Measurements from ENCODE around the gene LMBR1.

The LMBR1 gene

DNA sequence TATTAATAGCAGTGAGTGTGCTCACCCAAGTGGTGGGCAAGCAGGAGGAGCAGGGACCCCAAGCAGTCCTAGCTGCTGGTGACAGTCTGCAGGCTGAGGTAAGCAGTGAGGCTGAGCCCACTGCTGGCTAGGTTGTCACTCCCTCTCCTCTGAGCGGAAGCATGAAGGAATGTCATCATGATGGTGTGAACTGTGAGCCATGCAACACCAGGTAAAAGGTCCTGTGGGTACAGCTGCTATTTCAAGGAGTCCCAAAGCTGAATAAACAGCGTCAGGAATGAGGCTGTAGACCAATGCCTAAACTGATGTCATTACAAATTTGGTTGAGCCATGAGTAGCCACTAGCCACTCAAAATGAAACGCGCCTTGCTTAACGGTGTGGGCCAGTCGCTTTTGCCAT is 126.3 kb downstream of the LMBR1 start:
- Histone ChIP-seq H3K4me3 (ENCODE audit: low read length) (no peak overlapping the region), H3K9me3 (ENCODE audit: low read length) (no peaks in the 10 kb centered on the region), H3K4me1 (ENCODE audit: insufficient read depth, low read length) (no peaks in the 10 kb centered on the region), H3K36me3 (ENCODE audit: insufficient read depth, low read length) (no peaks in the 10 kb centered on the region), H3K27me3 (ENCODE audit: insufficient read depth, low read length) (no peaks in the 10 kb centered on the region), H2AFZ (ENCODE audit: low read depth, low read length) (no peak overlapping the region)

DNA sequence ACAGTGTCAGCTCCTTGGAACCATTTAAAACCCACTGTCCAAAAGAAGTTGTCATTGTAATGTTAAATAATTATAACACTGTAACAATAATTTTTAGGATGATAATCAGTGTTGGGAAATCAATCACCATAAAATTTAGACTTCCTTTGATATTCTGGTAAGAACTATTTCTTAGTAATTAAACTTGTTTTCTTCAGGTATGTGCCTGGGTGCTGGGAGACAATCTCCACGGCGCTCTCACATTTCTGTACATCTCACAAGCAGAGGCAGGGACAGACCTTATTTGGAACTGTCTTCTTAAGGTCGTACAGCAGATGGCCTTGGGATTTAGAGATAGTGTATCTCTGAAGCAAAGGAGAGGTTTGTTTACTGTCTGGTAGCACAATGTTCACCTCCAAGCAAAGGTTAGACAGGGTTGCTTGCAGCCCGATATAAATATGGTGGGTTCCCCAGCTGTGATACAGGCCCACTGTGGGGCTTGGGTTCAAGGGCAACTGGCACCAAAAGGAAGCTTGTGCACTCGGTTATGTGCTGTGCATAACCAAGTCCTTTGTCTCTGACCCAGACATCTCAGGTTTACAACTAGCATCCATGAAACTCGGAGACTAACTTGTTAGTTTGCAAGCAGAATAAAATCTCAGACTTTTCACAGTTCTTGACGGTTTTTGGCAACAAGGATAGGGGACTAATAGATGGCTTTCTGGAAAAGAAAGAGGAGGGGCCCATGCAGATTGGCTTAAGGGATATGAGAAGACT is 126.9 kb downstream of the LMBR1 start:
- no peaks in the 10 kb centered on the region for H3K4me1 ChIP-seq (ENCODE audit: insufficient read depth, low read length)
- H3K9me3 ChIP-seq (ENCODE audit: low read length) = no peaks in the 10 kb centered on the region
- H2AFZ ChIP-seq (ENCODE audit: low read depth, low read length) = no peak overlapping the region
- no peak overlapping the region for H3K4me3 ChIP-seq (ENCODE audit: low read length)
- H3K36me3 ChIP-seq (ENCODE audit: insufficient read depth, low read length) = no peaks in the 10 kb centered on the region
- no peaks in the 10 kb centered on the region for H3K27me3 ChIP-seq (ENCODE audit: insufficient read depth, low read length)

GRCh38 chr7:156764766-156765165 is 128.2 kb downstream of the LMBR1 start:
- peaks cover 3% of the 10 kb centered on the region for H3K9me3 ChIP-seq (ENCODE audit: low read length)
- peaks cover 2% of the 10 kb centered on the region for H3K36me3 ChIP-seq (ENCODE audit: insufficient read depth, low read length)
- H3K4me3 ChIP-seq (ENCODE audit: low read length) = no peak overlapping the region
- no peaks in the 10 kb centered on the region for H3K4me1 ChIP-seq (ENCODE audit: insufficient read depth, low read length)
- no peak overlapping the region for H2AFZ ChIP-seq (ENCODE audit: low read depth, low read length)
- H3K27me3 ChIP-seq (ENCODE audit: insufficient read depth, low read length) = no peaks in the 10 kb centered on the region

DNA sequence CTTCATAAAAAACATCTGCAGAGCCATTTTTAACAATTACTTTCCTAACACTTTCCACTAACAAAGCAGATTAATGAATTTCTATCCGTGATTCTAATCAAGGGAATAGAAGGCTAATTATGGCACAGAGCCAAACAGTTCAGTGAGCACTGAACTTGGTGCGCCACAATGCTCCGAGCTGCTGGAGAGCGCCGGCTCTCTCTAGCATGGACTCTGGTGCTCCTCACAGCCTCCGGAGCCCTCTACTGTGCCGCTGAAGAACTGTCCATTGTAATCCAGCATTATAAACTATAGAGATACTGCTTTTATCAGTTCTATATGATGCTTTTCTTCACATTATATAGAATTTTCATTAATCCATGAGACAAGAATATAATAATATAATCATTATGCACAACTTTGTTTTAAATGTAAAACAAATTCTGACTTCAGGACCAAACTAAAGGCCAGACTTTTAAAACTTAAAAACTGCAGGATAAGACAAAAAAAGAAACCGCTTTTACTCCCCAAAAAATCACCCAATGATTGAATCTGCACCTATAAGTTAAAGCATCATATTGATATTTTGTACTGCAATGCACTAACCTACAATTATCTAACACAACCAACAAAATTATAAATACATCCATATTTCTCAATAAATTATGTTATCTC is 128.8 kb downstream of the LMBR1 start:
- Histone ChIP-seq H2AFZ (ENCODE audit: low read depth, low read length) (no peak overlapping the region), H3K9me3 (ENCODE audit: low read length) (peaks cover 6% of the 10 kb centered on the region), H3K4me1 (ENCODE audit: insufficient read depth, low read length) (no peaks in the 10 kb centered on the region), H3K27me3 (ENCODE audit: insufficient read depth, low read length) (no peaks in the 10 kb centered on the region), H3K36me3 (ENCODE audit: insufficient read depth, low read length) (peaks cover 4% of the 10 kb centered on the region), H3K4me3 (ENCODE audit: low read length) (no peak overlapping the region)

- Histone ChIP-seq H3K9me3 (ENCODE audit: low read length) (peaks cover 6% of the 10 kb centered on the region), H2AFZ (ENCODE audit: low read depth, low read length) (no peak overlapping the region), H3K4me3 (ENCODE audit: low read length) (no peak overlapping the region), H3K36me3 (ENCODE audit: insufficient read depth, low read length) (peaks cover 4% of the 10 kb centered on the region), H3K4me1 (ENCODE audit: insufficient read depth, low read length) (peaks cover 3% of the 10 kb centered on the region), H3K27me3 (ENCODE audit: insufficient read depth, low read length) (no peaks in the 10 kb centered on the region)
These were observed 133.3 kb downstream of the LMBR1 start for GRCh38 chr7:156759579-156760202.

DNA sequence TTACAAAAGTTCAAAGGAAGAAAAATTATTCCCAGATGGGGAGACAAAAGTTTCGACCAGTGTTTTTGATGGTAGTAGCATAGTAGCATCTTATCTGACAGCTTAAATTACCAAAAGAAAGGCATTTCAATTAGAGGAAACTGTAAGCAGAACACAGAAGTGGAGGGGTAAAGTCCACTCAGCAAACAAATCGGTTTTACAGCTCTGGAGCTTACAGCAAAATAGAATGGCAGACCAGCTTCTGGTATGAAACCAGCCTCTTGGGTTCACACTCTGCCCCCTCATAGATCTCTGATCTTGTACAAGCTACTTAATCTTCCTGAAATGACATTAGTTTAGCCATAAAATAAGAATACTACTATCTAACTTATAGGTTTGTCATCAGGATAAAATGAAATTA is 133.8 kb downstream of the LMBR1 start:
- Histone ChIP-seq H3K36me3 (ENCODE audit: insufficient read depth, low read length) (peaks cover 4% of the 10 kb centered on the region), H3K4me1 (ENCODE audit: insufficient read depth, low read length) (peaks cover 3% of the 10 kb centered on the region), H3K9me3 (ENCODE audit: low read length) (peaks cover 6% of the 10 kb centered on the region)

DNA sequence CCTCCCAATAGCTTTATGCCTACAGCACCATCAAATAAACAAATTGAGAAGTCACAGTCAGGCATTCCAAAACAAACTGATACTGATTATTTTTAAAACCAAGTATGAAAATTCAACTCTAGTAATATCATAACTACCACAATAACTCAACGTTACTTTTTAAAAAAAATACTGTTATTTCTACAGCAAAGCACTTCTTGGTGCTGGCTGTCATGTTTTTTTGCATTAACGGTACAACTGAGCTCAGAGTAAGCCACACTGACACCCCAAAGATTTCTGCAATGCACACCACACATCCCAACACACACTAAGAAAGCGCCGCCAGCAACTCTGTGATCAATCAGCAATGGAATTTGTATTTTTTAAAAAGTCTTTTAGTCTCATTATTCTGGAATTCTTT is 138.8 kb downstream of the LMBR1 start:
- no peak overlapping the region for H3K4me3 ChIP-seq (ENCODE audit: low read length)
- H3K27me3 ChIP-seq (ENCODE audit: insufficient read depth, low read length) = no peaks in the 10 kb centered on the region
- peaks cover 17% of the 10 kb centered on the region for H3K4me1 ChIP-seq (ENCODE audit: insufficient read depth, low read length)
- H2AFZ ChIP-seq (ENCODE audit: low read depth, low read length) = no peak overlapping the region
- H3K9me3 ChIP-seq (ENCODE audit: low read length) = no peaks in the 10 kb centered on the region
- H3K36me3 ChIP-seq (ENCODE audit: insufficient read depth, low read length) = peaks cover 5% of the 10 kb centered on the region

More for the DNA sequence above, 133.8 kb downstream of the LMBR1 start:
- no peak overlapping the region for H2AFZ ChIP-seq (ENCODE audit: low read depth, low read length)
- H3K4me3 ChIP-seq (ENCODE audit: low read length) = no peak overlapping the region
- H3K27me3 ChIP-seq (ENCODE audit: insufficient read depth, low read length) = no peaks in the 10 kb centered on the region

DNA sequence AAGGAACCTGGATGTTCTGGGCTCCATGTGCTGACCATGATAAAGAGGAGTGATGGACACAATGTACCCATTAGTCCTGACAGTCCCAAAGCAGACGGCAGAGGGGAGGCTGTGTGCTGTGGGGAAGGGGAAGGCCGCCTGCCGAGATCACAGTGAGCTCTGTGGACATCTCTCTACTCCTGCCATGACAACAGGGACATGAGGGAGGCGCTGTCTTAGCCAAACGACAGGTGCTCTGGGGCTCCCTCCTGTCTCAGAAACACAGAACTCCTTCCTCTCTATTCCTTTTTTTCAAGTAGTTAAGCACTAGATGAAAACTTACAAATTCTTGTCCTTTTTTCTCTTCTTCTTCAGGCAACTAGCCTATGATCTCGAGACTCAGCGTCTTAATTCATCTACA is 139.4 kb downstream of the LMBR1 start:
- no peaks in the 10 kb centered on the region for H3K27me3 ChIP-seq (ENCODE audit: insufficient read depth, low read length)
- no peaks in the 10 kb centered on the region for H3K9me3 ChIP-seq (ENCODE audit: low read length)
- H3K36me3 ChIP-seq (ENCODE audit: insufficient read depth, low read length) = peaks cover 5% of the 10 kb centered on the region
- H2AFZ ChIP-seq (ENCODE audit: low read depth, low read length) = no peak overlapping the region
- H3K4me3 ChIP-seq (ENCODE audit: low read length) = no peak overlapping the region
- H3K4me1 ChIP-seq (ENCODE audit: insufficient read depth, low read length) = peaks cover 17% of the 10 kb centered on the region

DNA sequence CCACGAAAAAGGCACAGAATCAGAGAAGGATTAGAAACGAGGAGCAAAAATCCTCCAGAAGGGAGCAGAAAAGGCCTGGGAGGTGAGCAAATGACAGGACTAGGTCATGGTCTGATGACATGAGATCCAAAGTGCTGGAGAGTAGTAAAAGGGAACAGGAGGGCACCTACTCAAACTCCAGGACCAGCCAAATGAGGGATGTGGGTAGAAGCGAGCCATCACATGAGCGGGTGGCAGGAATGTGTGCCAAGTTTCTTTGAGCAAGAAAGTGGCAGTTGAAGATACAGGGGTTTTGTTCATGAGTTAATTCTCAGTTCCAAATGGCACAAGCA is 139.8 kb downstream of the LMBR1 start:
- Histone ChIP-seq H3K4me1 (ENCODE audit: insufficient read depth, low read length) (peaks cover 15% of the 10 kb centered on the region), H3K27me3 (ENCODE audit: insufficient read depth, low read length) (no peaks in the 10 kb centered on the region)

GRCh38 chr7:156752367-156753228 is 140.4 kb downstream of the LMBR1 start:
- Histone ChIP-seq H3K4me1 (ENCODE audit: insufficient read depth, low read length) (peaks cover 15% of the 10 kb centered on the region), H3K27me3 (ENCODE audit: insufficient read depth, low read length) (no peaks in the 10 kb centered on the region), H3K9me3 (ENCODE audit: low read length) (no peaks in the 10 kb centered on the region), H3K36me3 (ENCODE audit: insufficient read depth, low read length) (peaks cover 5% of the 10 kb centered on the region), H3K4me3 (ENCODE audit: low read length) (no peak overlapping the region), H2AFZ (ENCODE audit: low read depth, low read length) (no peak overlapping the region)

More for the DNA sequence above, 139.8 kb downstream of the LMBR1 start:
- H3K9me3 ChIP-seq (ENCODE audit: low read length) = no peaks in the 10 kb centered on the region
- peaks cover 5% of the 10 kb centered on the region for H3K36me3 ChIP-seq (ENCODE audit: insufficient read depth, low read length)
- no peak overlapping the region for H2AFZ ChIP-seq (ENCODE audit: low read depth, low read length)
- no peak overlapping the region for H3K4me3 ChIP-seq (ENCODE audit: low read length)

DNA sequence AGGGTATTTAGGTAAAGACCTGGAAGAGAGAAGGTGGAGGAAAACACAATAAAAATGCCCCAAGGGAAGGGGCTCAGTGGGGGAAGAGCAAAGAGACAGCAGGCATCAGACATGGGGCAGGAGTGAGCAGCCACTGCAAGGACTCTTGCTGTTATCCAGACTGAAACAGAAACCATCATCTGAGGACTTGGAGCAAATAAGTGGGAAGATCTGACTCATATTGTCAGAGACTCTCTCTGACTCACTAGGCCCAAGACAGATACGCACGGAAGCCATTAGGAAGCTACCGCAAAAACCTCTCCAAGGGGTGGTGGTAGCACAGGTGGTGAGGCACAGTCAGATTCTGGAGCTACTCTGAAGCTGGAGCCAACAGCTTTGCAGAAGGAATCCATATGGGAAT is 141.7 kb downstream of the LMBR1 start:
- Histone ChIP-seq H3K4me1 (ENCODE audit: insufficient read depth, low read length) (peaks cover 15% of the 10 kb centered on the region), H3K27me3 (ENCODE audit: insufficient read depth, low read length) (no peaks in the 10 kb centered on the region), H3K4me3 (ENCODE audit: low read length) (no peak overlapping the region), H3K9me3 (ENCODE audit: low read length) (no peaks in the 10 kb centered on the region), H3K36me3 (ENCODE audit: insufficient read depth, low read length) (peaks cover 5% of the 10 kb centered on the region), H2AFZ (ENCODE audit: low read depth, low read length) (no peak overlapping the region)

DNA sequence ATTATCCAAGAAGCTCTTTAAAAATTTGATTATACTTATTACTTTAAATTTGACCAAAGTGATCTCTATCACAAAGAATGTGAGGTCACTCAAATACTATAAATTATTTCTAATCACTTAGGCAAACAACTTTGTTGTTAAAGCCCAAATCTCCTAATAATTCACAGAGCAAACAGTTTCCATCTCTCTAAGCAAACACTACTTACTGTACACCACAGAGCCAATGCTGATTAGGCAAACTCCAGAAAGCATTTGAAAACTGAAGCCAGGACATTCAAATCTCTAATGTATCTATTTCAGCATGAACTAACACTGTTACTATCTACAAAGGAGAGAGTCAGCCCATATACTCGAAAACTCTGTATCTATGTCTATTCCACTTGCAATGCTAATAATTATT is 145.3 kb downstream of the LMBR1 start:
- Histone ChIP-seq H3K9me3 (ENCODE audit: low read length) (peaks cover 2% of the 10 kb centered on the region), H3K36me3 (ENCODE audit: insufficient read depth, low read length) (peaks cover 7% of the 10 kb centered on the region), H3K4me3 (ENCODE audit: low read length) (no peak overlapping the region), H2AFZ (ENCODE audit: low read depth, low read length) (no peak overlapping the region), H3K4me1 (ENCODE audit: insufficient read depth, low read length) (peaks cover 9% of the 10 kb centered on the region), H3K27me3 (ENCODE audit: insufficient read depth, low read length) (no peaks in the 10 kb centered on the region)

- Histone ChIP-seq H3K27me3 (ENCODE audit: insufficient read depth, low read length) (no peaks in the 10 kb centered on the region), H3K4me3 (ENCODE audit: low read length) (no peak overlapping the region), H3K4me1 (ENCODE audit: insufficient read depth, low read length) (peaks cover under 1% of the 10 kb centered on the region), H3K36me3 (ENCODE audit: insufficient read depth, low read length) (peaks cover 7% of the 10 kb centered on the region), H3K9me3 (ENCODE audit: low read length) (peaks cover 2% of the 10 kb centered on the region), H2AFZ (ENCODE audit: low read depth, low read length) (no peak overlapping the region)
These were observed 146.1 kb downstream of the LMBR1 start for GRCh38 chr7:156746891-156747290.
